GM12874 (cell line): ENCODE data around the gene ACTR3C.

ENCODE experiments used
- CTCF ChIP-seq: IDR thresholded peaks from 2 replicates; pipeline ENCODE4 v1.5.1; 2011; ENCODE audit warnings: low read depth, mild to moderate bottlenecking, control low read depth, low read length, moderate library complexity; ENCODE audit not compliant: insufficient read depth

ACTR3C gene

GRCh38 chr7:150361807-150362621, 38.7 kb upstream of the ACTR3C start:
- TF ChIP-seq CTCF: no peak

GRCh38 chr7:150361402-150361801, 38.1 kb upstream of the ACTR3C start:
- no peak for TF ChIP-seq CTCF

- TF ChIP-seq CTCF: no peak
Measured at GRCh38 chr7:150360363-150361058, 37.2 kb upstream of the ACTR3C start.

- no peak for TF ChIP-seq CTCF
Measured at GRCh38 chr7:150359622-150360362, 36.4 kb upstream of the ACTR3C start.

GRCh38 chr7:150358988-150359621, 35.8 kb upstream of the ACTR3C start:
- TF ChIP-seq CTCF: no peak

- TF ChIP-seq CTCF: no peak
Measured at GRCh38 chr7:150358433-150358832, 35.1 kb upstream of the ACTR3C start.

- no peak for TF ChIP-seq CTCF
Measured at GRCh38 chr7:150357771-150358427, 34.6 kb upstream of the ACTR3C start.
